Suprapubic skin (tissue), 4 donors: ENCODE data around the gene LSG1.

Experiments
- POLR2A ChIP-seq, 2 donors: fragments of 450-650 bp; IDR thresholded peaks; one replicate each; pipeline ENCODE4 v1.6.1; 2017; ENCODE audit warnings: antibody characterized with exemption in 2 of 2, mild to moderate bottlenecking in 2 of 2, moderate library complexity in 2 of 2
- POLR2AphosphoS5 ChIP-seq, 3 donors: sonication (generic); formaldehyde crosslinking; IDR thresholded peaks; one replicate each; pipeline ENCODE4 v1.6.1; 2017; ENCODE audit warnings: antibody characterized with exemption in 3 of 3

- TF ChIP-seq POLR2A (IDR thresholded peaks at IDR 0.05) (no peak), POLR2AphosphoS5 (IDR thresholded peaks at IDR 0.05) (no peak)
These were observed 13.3 kb downstream of the LSG1 start for GRCh38 chr3:194658477-194659242.
